Activated naive CD8-positive, alpha-beta T cell (primary cell): ENCODE data around the gene ANK2.

ENCODE experiments used
- H3K27ac Mint-ChIP-seq: one replicate; pipeline ENCODE4 v1.8.0; 2021; ENCODE audit warnings: mixed read lengths
- H3K27me3 Mint-ChIP-seq: one replicate; pipeline ENCODE4 v1.8.0; 2021; ENCODE audit warnings: mixed read lengths
- H3K36me3 Mint-ChIP-seq: one replicate; pipeline ENCODE4 v1.8.0; 2021; ENCODE audit warnings: mixed read lengths
- H3K4me1 Mint-ChIP-seq: one replicate; pipeline ENCODE4 v1.8.0; 2021; ENCODE audit warnings: low read depth, mixed read lengths
- H3K4me3 Mint-ChIP-seq: one replicate; pipeline ENCODE4 v1.8.0; 2021; ENCODE audit warnings: mild to moderate bottlenecking, mixed read lengths
- H3K9me3 Mint-ChIP-seq: one replicate; pipeline ENCODE4 v1.8.0; 2021; ENCODE audit warnings: low read depth, mixed read lengths

Gene ANK2

GRCh38 chr4:113049421-113050370 is at the start of gene ANK2:
Gene ANK2 (plus strand): TSS chr4:113049653. CDS start chr4:113049729, 76 bp downstream.
- no peak within 1 kb of the TSS for H3K4me3 Mint-ChIP-seq
- H3K4me1 Mint-ChIP-seq, result no peaks in the 10 kb centered on the region
- H3K9me3 Mint-ChIP-seq, result no peaks in the 10 kb centered on the region
- no peaks in the 10 kb centered on the region for H3K36me3 Mint-ChIP-seq
- no peak within 1 kb of the TSS for H3K27ac Mint-ChIP-seq
- peaks cover 4% of the 10 kb centered on the region for H3K27me3 Mint-ChIP-seq

- Mint-ChIP-seq H3K4me1 (no peaks in the 10 kb centered on the region), H3K4me3 (no peak overlapping the region), H3K27me3 (no peaks in the 10 kb centered on the region), H3K27ac (no peak overlapping the region), H3K9me3 (no peaks in the 10 kb centered on the region), H3K36me3 (no peaks in the 10 kb centered on the region)
Observed at GRCh38 chr4:113003841-113004240, 45.6 kb upstream of the ANK2 start.

- Mint-ChIP-seq H3K4me3 (no peak overlapping the region), H3K9me3 (no peaks in the 10 kb centered on the region), H3K36me3 (no peaks in the 10 kb centered on the region), H3K27ac (no peak overlapping the region), H3K4me1 (no peaks in the 10 kb centered on the region), H3K27me3 (no peaks in the 10 kb centered on the region)
Observed at GRCh38 chr4:113004655-113005054, 44.8 kb upstream of the ANK2 start.

- Mint-ChIP-seq H3K36me3 (no peaks in the 10 kb centered on the region), H3K4me1 (no peaks in the 10 kb centered on the region), H3K9me3 (no peaks in the 10 kb centered on the region), H3K27me3 (peaks cover 2% of the 10 kb centered on the region), H3K27ac (no peak overlapping the region), H3K4me3 (no peak overlapping the region)
Observed at GRCh38 chr4:113006632-113007031, 42.8 kb upstream of the ANK2 start.

GRCh38 chr4:113007151-113007550 is 42.3 kb upstream of the ANK2 start:
- H3K4me3 Mint-ChIP-seq, result no peak overlapping the region
- no peaks in the 10 kb centered on the region for H3K4me1 Mint-ChIP-seq
- H3K27me3 Mint-ChIP-seq, result peaks cover 2% of the 10 kb centered on the region
- no peak overlapping the region for H3K27ac Mint-ChIP-seq
- H3K36me3 Mint-ChIP-seq, result no peaks in the 10 kb centered on the region
- H3K9me3 Mint-ChIP-seq, result no peaks in the 10 kb centered on the region

GRCh38 chr4:113008135-113008534 is 41.3 kb upstream of the ANK2 start:
- H3K4me1 Mint-ChIP-seq, result no peaks in the 10 kb centered on the region
- no peaks in the 10 kb centered on the region for H3K9me3 Mint-ChIP-seq
- H3K4me3 Mint-ChIP-seq, result no peak overlapping the region
- no peaks in the 10 kb centered on the region for H3K36me3 Mint-ChIP-seq
- no peak overlapping the region for H3K27ac Mint-ChIP-seq
- peaks cover 2% of the 10 kb centered on the region for H3K27me3 Mint-ChIP-seq

GRCh38 chr4:113008716-113009115 is 40.7 kb upstream of the ANK2 start:
- H3K9me3 Mint-ChIP-seq, result no peaks in the 10 kb centered on the region
- no peaks in the 10 kb centered on the region for H3K36me3 Mint-ChIP-seq
- peaks cover 2% of the 10 kb centered on the region for H3K27me3 Mint-ChIP-seq
- no peak overlapping the region for H3K4me3 Mint-ChIP-seq
- H3K4me1 Mint-ChIP-seq, result no peaks in the 10 kb centered on the region
- H3K27ac Mint-ChIP-seq, result no peak overlapping the region

DNA sequence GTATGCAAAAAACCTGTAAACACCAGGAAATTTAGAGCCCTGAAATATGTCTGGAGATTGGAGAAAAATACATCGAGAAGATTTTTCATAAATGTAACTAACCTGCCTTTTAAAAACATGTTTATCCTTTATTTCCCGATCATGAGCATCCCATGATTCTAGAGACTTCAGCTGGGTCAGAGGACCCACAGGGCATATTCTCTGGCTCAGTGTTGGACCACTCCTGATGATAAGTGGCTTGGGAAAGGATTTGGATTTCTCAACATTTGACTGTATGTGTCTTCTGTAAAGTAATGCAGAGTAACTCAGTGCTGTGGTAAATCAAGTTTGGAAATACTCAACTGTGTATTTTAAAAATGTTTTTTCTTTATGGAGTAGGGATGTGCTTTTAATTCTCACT is 40.0 kb upstream of the ANK2 start:
- H3K27me3 Mint-ChIP-seq, result peaks cover 2% of the 10 kb centered on the region

DNA sequence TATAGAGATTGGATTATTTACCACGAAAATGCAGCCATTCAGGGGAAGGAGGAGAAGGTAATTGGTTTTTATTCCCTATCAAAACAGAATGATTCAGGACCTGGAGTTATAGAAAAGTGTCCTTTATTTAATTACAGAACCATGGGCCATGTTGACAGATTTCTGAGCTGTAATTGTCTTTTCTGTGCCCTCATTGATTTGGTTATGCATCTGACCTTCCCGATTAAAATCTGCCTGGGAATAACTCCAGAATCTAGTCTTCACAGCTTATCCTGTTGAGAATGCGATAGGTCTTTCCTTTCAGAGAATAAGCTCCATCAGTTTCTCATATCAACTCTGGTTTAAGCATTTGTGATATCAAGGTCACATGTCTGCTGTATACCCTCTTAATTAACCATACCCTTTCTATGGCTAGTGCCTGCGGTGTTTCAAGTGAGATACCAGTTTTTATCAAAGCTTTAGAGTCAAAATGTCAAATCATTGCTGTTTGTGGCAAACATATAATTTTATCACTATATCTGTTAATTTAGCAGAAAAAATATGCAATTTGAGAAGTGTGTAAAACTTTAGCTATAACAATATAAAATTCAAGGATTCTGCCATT is 37.2 kb upstream of the ANK2 start:
- peaks cover 2% of the 10 kb centered on the region for H3K27me3 Mint-ChIP-seq
- no peaks in the 10 kb centered on the region for H3K4me1 Mint-ChIP-seq
- no peaks in the 10 kb centered on the region for H3K36me3 Mint-ChIP-seq
- H3K9me3 Mint-ChIP-seq, result no peaks in the 10 kb centered on the region
- no peak overlapping the region for H3K27ac Mint-ChIP-seq
- no peak overlapping the region for H3K4me3 Mint-ChIP-seq

More for the DNA sequence above, 40.0 kb upstream of the ANK2 start:
- Mint-ChIP-seq H3K4me3 (no peak overlapping the region), H3K27ac (no peak overlapping the region), H3K4me1 (no peaks in the 10 kb centered on the region), H3K36me3 (no peaks in the 10 kb centered on the region), H3K9me3 (no peaks in the 10 kb centered on the region)

- no peak overlapping the region for H3K4me3 Mint-ChIP-seq
- H3K9me3 Mint-ChIP-seq, result no peaks in the 10 kb centered on the region
- H3K36me3 Mint-ChIP-seq, result no peaks in the 10 kb centered on the region
- H3K4me1 Mint-ChIP-seq, result no peaks in the 10 kb centered on the region
- H3K27ac Mint-ChIP-seq, result no peak overlapping the region
- peaks cover 2% of the 10 kb centered on the region for H3K27me3 Mint-ChIP-seq
Observed at GRCh38 chr4:113012786-113013185, 36.7 kb upstream of the ANK2 start.

GRCh38 chr4:113013751-113014150 is 35.7 kb upstream of the ANK2 start:
- Mint-ChIP-seq H3K27me3 (peaks cover 2% of the 10 kb centered on the region), H3K4me3 (no peak overlapping the region), H3K27ac (no peak overlapping the region), H3K4me1 (no peaks in the 10 kb centered on the region), H3K9me3 (no peaks in the 10 kb centered on the region), H3K36me3 (no peaks in the 10 kb centered on the region)

DNA sequence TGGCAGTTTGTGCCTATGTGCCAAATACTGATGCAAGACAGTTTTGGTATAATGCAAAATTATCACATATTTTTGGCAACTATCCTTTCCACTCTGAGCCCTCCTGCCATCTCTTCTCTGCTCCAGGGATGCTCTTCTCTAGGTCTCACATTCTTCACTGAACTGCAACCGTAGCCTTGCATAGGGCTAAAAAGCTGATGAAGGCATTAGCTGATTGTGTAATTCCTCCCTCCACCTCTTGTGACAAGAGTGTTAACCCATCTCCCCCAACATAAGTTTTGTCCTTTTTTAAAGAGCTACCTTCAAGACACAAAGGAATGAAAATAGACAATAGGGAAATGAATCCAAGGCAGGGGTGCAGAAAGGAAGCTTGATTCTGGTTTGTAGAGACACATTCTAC is 33.1 kb upstream of the ANK2 start:
- no peaks in the 10 kb centered on the region for H3K36me3 Mint-ChIP-seq
- H3K4me3 Mint-ChIP-seq, result no peak overlapping the region
- H3K27me3 Mint-ChIP-seq, result peaks cover 2% of the 10 kb centered on the region
- H3K9me3 Mint-ChIP-seq, result no peaks in the 10 kb centered on the region
- no peak overlapping the region for H3K27ac Mint-ChIP-seq
- no peaks in the 10 kb centered on the region for H3K4me1 Mint-ChIP-seq

DNA sequence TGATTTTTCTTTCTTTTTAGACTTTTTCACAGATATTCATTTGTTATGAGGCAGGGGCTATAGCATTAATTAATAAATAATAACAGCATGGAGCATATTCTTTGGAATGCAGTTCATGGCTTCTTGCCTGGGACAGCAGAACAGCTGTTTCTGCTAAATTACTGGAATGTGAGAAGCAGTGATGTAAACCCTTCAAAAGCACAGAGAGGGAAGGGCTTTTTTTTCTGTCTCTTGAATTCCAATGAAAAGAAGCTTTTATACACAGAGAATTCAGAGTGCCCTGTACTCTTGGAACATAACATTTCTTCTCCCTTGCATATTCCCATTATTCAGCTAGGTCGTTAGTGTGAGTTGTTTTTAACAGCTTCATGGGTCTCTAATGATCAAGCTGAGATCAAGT is 28.5 kb upstream of the ANK2 start:
- H3K27me3 Mint-ChIP-seq, result no peaks in the 10 kb centered on the region

GRCh38 chr4:113024388-113024787 is 25.1 kb upstream of the ANK2 start:
- H3K36me3 Mint-ChIP-seq, result no peaks in the 10 kb centered on the region
- H3K27me3 Mint-ChIP-seq, result no peaks in the 10 kb centered on the region
- H3K4me3 Mint-ChIP-seq, result no peak overlapping the region
- no peak overlapping the region for H3K27ac Mint-ChIP-seq
- H3K9me3 Mint-ChIP-seq, result no peaks in the 10 kb centered on the region
- H3K4me1 Mint-ChIP-seq, result no peaks in the 10 kb centered on the region

More for the DNA sequence above, 28.5 kb upstream of the ANK2 start:
- Mint-ChIP-seq H3K36me3 (no peaks in the 10 kb centered on the region), H3K4me3 (no peak overlapping the region), H3K4me1 (no peaks in the 10 kb centered on the region), H3K9me3 (no peaks in the 10 kb centered on the region), H3K27ac (no peak overlapping the region)

DNA sequence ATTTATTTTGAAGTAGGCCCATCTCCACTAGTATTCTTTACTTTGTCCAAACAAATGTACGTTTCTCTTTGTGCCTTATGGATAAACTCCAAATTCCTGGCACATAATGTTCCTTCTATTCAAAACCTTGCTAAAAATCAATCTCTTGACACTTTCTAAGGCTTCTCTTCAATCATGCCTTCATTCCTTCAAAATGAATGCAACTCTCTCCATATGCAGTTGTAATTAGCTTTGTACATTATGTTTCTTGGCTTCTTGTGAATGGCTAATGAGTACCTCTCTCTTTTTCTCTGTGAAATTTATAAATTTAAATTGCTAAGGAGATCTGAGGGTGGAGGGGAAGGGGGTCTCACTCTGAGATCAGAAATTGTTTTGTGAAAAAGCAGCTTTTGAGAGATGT is 24.0 kb upstream of the ANK2 start:
- no peaks in the 10 kb centered on the region for H3K9me3 Mint-ChIP-seq
- no peaks in the 10 kb centered on the region for H3K4me1 Mint-ChIP-seq
- no peak overlapping the region for H3K4me3 Mint-ChIP-seq
- no peak overlapping the region for H3K27ac Mint-ChIP-seq
- no peaks in the 10 kb centered on the region for H3K36me3 Mint-ChIP-seq
- no peaks in the 10 kb centered on the region for H3K27me3 Mint-ChIP-seq
